Measurements from ENCODE around the gene MUC4. TPM values are rescaled to one million over a fixed set of nuclear protein-coding genes. Genes with fewer than 3 reads are reported as not detected.
A peak's percentile ranks its signal among the peaks of the same experiment; 100 is the strongest.

Gene MUC4
- total RNA-seq, 2 donors from 2014 or later, result 150 to 203 TPM

DNA sequence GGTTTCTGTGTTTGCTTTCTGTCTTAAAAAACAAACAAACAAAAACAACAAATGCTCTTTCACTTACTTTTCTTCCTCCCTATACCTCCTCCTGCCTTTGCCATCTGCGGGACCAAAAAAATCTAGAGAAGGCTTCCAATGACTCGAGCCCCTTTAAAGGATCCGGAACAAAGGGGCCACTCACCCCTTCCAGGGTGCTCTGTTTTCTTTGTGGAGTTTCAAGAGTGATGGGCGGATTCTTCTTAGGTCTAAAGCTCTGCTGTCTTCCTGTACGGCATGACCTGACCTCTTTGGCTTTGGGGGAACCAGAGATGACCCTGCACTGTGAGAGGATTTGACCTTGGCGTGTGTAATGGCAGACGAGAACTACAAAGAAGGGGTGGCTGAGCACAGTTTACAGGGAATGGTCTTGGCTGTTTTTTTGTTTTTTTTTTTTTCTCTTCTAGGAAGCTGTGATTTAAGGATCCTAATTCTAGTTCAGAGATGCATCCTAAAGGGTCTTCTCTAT is 93.2 kb downstream of the MUC4 start:
- Histone ChIP-seq H3K27me3 (no peaks in the 10 kb centered on the region), H3K9me3 (no peaks in the 10 kb centered on the region), H3K36me3 (no peaks in the 10 kb centered on the region), H3K9ac (ENCODE audit: low read depth in 2 of 2, low read length in 2 of 2) (no peak overlapping the region), H3K27ac (no peak overlapping the region), H3K4me1 (no peaks in the 10 kb centered on the region), H3K4me3 (no peak overlapping the region)
- TF ChIP-seq, protein P1, sequence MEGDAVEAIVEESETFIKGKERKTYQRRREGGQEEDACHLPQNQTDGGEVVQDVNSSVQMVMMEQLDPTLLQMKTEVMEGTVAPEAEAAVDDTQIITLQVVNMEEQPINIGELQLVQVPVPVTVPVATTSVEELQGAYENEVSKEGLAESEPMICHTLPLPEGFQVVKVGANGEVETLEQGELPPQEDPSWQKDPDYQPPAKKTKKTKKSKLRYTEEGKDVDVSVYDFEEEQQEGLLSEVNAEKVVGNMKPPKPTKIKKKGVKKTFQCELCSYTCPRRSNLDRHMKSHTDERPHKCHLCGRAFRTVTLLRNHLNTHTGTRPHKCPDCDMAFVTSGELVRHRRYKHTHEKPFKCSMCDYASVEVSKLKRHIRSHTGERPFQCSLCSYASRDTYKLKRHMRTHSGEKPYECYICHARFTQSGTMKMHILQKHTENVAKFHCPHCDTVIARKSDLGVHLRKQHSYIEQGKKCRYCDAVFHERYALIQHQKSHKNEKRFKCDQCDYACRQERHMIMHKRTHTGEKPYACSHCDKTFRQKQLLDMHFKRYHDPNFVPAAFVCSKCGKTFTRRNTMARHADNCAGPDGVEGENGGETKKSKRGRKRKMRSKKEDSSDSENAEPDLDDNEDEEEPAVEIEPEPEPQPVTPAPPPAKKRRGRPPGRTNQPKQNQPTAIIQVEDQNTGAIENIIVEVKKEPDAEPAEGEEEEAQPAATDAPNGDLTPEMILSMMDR (IDR thresholded peaks at IDR 0.05), result no peak
- DNase-seq, result no peak
- intact Hi-C loops (cut with DNase I), result no loop called here

DNA sequence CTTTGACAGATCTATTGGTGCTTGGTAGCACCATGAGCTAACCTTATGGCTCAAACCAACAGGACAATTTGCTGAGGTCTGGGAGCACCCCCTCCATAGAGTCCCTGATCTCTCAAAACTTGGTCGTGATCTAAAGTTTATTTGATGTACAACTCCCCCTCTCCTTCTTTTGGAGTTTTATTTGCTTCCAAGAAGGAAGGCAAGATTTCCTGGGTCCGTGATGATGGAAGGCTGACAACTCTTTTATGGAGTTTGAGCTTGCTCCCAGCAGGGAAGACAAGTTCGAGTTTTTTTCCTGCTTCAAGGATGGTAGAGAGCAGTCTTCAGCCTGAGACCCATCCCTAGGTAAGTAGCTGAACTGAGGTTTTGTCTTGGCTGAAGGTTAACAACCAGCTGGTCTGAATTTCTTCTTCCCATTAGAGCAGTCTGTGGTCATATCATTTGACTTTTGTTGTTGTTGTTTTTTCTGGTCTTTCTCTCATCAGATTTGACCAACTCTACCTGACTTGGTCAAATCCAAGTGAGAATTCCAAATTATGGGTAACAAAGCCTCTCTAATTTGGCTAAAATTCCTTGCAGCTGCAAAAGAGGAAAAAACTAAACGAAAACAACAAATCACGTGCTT is 93.8 kb downstream of the MUC4 start:
- H3K4me3 ChIP-seq, result no peak overlapping the region
- intact Hi-C loops (cut with DNase I), result no loop called here

DNA sequence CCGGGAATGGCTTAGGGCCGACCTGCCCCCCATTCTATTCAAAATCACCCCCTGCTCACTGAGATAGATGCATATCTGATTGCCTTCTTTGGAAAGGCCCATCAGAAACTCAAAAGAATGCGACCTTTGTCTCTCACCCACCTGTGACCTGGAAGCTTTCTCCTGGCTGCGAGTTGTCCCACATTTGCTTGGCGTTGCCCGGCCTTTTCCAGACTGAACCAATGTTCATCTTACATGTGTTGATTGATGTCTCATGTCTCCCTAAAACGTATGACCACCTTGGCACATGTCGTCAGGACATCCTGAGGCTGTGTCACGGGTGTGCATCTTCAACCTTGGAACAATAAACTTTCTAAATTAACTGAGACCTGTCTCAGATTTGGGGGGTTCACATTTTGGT is 94.3 kb downstream of the MUC4 start:
- DNase-seq, result no peak
- Histone ChIP-seq H3K27ac (no peak overlapping the region), H3K4me3 (no peak overlapping the region), H3K9me3 (no peaks in the 10 kb centered on the region), H3K9ac (ENCODE audit: low read depth in 2 of 2, low read length in 2 of 2) (no peak overlapping the region), H3K27me3 (no peaks in the 10 kb centered on the region), H3K4me1 (no peaks in the 10 kb centered on the region), H3K36me3 (no peaks in the 10 kb centered on the region)
- intact Hi-C loops (cut with DNase I), result no loop called here
- TF ChIP-seq, protein P1 (IDR thresholded peaks at IDR 0.05), result no peak

More for the DNA sequence above, 93.8 kb downstream of the MUC4 start:
- Histone ChIP-seq H3K36me3 (no peaks in the 10 kb centered on the region), H3K4me1 (no peaks in the 10 kb centered on the region), H3K27me3 (no peaks in the 10 kb centered on the region), H3K27ac (no peak overlapping the region), H3K9me3 (no peaks in the 10 kb centered on the region), H3K9ac (ENCODE audit: low read depth in 2 of 2, low read length in 2 of 2) (no peak overlapping the region)
- DNase-seq, result no peak
- TF ChIP-seq, protein P1 (IDR thresholded peaks at IDR 0.05), result no peak

DNA sequence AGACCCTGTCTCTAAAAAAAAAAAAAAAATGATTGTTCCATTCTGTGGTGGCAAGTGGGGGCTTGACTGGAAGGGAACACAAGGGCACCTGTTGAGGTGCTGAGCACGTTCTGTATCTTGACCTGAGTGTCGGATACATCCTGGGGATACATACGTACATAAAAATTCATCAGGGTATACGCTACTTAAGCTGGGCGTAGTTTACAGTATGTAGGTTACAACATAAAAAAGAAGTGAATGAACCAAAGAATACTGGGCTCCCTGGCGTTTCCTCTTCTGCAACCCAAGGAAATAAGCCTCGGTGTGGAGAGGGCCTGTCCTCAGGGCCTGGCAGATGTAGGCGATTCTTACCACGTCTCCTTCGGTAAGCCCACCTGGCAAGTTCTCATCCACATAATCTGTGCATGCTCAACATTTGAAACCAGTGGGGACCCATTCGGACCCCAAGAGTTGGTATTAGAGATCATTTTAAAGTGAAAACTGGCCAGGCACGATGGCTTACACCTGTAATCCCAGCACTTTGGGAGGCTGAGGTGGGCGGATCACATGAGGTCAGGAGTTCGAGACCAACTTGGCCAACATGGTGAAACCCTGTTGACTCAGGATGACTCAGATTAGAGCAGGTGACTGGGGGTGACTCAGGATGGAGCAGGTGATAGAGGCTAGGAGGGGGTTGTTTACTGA is 96.0 kb downstream of the MUC4 start:
- no peak overlapping the region for H3K9ac ChIP-seq (ENCODE audit: low read depth in 2 of 2, low read length in 2 of 2)
- H3K4me3 ChIP-seq, result no peak overlapping the region
- no peaks in the 10 kb centered on the region for H3K4me1 ChIP-seq
- no peaks in the 10 kb centered on the region for H3K27me3 ChIP-seq
- intact Hi-C loops (cut with DNase I), result no loop called here
- H3K9me3 ChIP-seq, result no peaks in the 10 kb centered on the region
- H3K36me3 ChIP-seq, result peaks cover 4% of the 10 kb centered on the region
- TF ChIP-seq, protein P1 (IDR thresholded peaks at IDR 0.05), result no peak
- peak; percentile 75 for DNase-seq
- peak overlapping the region; percentile 0 for H3K27ac ChIP-seq

DNA sequence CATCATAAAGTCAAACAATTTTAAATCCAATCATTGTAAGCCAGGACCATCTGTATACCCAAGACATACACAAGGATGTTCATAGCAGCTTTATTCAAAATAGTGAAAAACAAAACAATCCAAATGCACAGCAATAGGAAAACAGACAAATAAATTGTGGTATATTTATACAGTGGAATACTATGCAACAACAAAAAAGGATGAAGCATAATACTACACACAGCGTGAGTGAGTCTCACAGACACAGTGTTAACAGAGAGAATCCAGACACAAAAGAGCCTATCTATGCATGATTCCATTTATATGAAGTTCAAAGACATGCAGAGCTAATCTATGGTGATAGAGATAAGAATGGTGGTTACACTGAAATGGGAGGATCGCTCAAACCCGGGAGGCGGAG is 96.6 kb downstream of the MUC4 start:
- Histone ChIP-seq H3K9me3 (no peaks in the 10 kb centered on the region), H3K4me1 (no peaks in the 10 kb centered on the region), H3K27me3 (no peaks in the 10 kb centered on the region), H3K4me3 (no peak overlapping the region), H3K27ac (no peak overlapping the region), H3K9ac (ENCODE audit: low read depth in 2 of 2, low read length in 2 of 2) (no peak overlapping the region), H3K36me3 (peaks cover 4% of the 10 kb centered on the region)
- no peak for DNase-seq
- intact Hi-C loops (cut with DNase I), result no loop called here
- TF ChIP-seq, protein P1 (IDR thresholded peaks at IDR 0.05), result no peak
